Osteoblast (primary cell): ENCODE measurements around the gene MORN4. TPM values are rescaled to one million over a fixed set of nuclear protein-coding genes. Genes with fewer than 3 reads are reported as not detected.

Experiments
- DNase-seq: peaks from one replicate; pipeline ENCODE4 v3.0.0; 2011; ENCODE audit warnings: low spot score, mixed read lengths; ENCODE audit not compliant: insufficient read length; ENCODE audit errors: missing footprints
- H2AFZ ChIP-seq: 2 replicates; pipeline ENCODE4 v1.6.0; 2011; ENCODE audit warnings: mild to moderate bottlenecking, low read length
- H3K27ac ChIP-seq: 2 replicates; pipeline ENCODE4 v1.5.1; 2011; ENCODE audit warnings: mild to moderate bottlenecking, low read depth, low read length, moderate library complexity
- H3K27me3 ChIP-seq: 2 replicates; pipeline ENCODE4 v1.6.0; 2012; ENCODE audit warnings: mild to moderate bottlenecking, control low read depth, inconsistent platforms, low read length, moderate library complexity; ENCODE audit not compliant: insufficient read depth
- H3K36me3 ChIP-seq: 2 replicates; pipeline ENCODE4 v1.5.1; 2011; ENCODE audit warnings: mild to moderate bottlenecking, low read length, control low read depth, moderate library complexity; ENCODE audit not compliant: insufficient read depth
- H3K4me1 ChIP-seq: 2 replicates; pipeline ENCODE4 v1.5.1; 2011; ENCODE audit warnings: mild to moderate bottlenecking, low read length, control low read depth, moderate library complexity; ENCODE audit not compliant: insufficient read depth
- H3K4me2 ChIP-seq: 2 replicates; pipeline ENCODE4 v1.6.0; 2011; ENCODE audit warnings: mild to moderate bottlenecking, low read length; ENCODE audit not compliant: insufficient read depth
- H3K4me3 ChIP-seq: fragments of 200-600 bp; sonication (generic); 3 replicates; pipeline ENCODE4 v1.5.1; 2012; ENCODE audit warnings: mild to moderate bottlenecking, low read length, inconsistent platforms; ENCODE audit not compliant: insufficient read depth
- H3K79me2 ChIP-seq: 2 replicates; pipeline ENCODE4 v1.6.0; 2012; ENCODE audit warnings: mild to moderate bottlenecking, low read length, control low read depth, inconsistent platforms; ENCODE audit not compliant: insufficient read depth
- H3K9me3 ChIP-seq: 2 replicates; pipeline ENCODE4 v1.5.1; 2011; ENCODE audit warnings: low read depth, low read length, control low read depth
- H4K20me1 ChIP-seq: 2 replicates; pipeline ENCODE4 v1.6.0; 2012; ENCODE audit warnings: mild to moderate bottlenecking, low read length, control low read depth; ENCODE audit not compliant: insufficient read depth
- CTCF ChIP-seq: IDR thresholded peaks from 2 replicates; pipeline ENCODE4 v1.5.1; 2011; ENCODE audit warnings: mild to moderate bottlenecking, low read depth, low read length, moderate library complexity; ENCODE audit errors: extremely low read depth
- total RNA-seq: library from RNA; depleted of rRNA; stranded (reverse); fragments of >200 nt; gene quantifications from 2 replicates; pipeline ENCODE4 v1.2.3, GENCODE V29; 2012

The MORN4 gene
- total RNA-seq, 1 donor, result 4.0 TPM

GRCh38 chr10:97612386-97612785 lies 20.9 kb downstream of the MORN4 start:
- Histone ChIP-seq H3K27ac (no peak overlapping the region), H3K36me3 (peaks cover 4% of the 10 kb centered on the region), H3K9me3 (no peaks in the 10 kb centered on the region), H3K4me2 (no peak overlapping the region), H3K27me3 (no peaks in the 10 kb centered on the region), H3K4me1 (no peaks in the 10 kb centered on the region), H2AFZ (no peak overlapping the region), H3K79me2 (no peaks in the 10 kb centered on the region), H4K20me1 (no peaks in the 10 kb centered on the region), H3K4me3 (no peak overlapping the region)
- DNase-seq, result peak; percentile 90
- peak; percentile 51 for TF ChIP-seq CTCF

- H3K4me2 ChIP-seq, result no peak overlapping the region
- H3K4me3 ChIP-seq, result no peak overlapping the region
- no peak for TF ChIP-seq CTCF
These were observed 21.8 kb downstream of the MORN4 start for GRCh38 chr10:97611473-97611872.

GRCh38 chr10:97608991-97609561 lies 24.2 kb downstream of the MORN4 start:
- no peak overlapping the region for H2AFZ ChIP-seq

More at GRCh38 chr10:97611473-97611872, 21.8 kb downstream of the MORN4 start:
- Histone ChIP-seq H2AFZ (no peak overlapping the region), H3K79me2 (no peaks in the 10 kb centered on the region), H3K9me3 (no peaks in the 10 kb centered on the region), H3K4me1 (no peaks in the 10 kb centered on the region), H3K36me3 (peaks cover 4% of the 10 kb centered on the region), H3K27me3 (no peaks in the 10 kb centered on the region), H4K20me1 (no peaks in the 10 kb centered on the region), H3K27ac (no peak overlapping the region)
- DNase-seq, result no peak

More at GRCh38 chr10:97608991-97609561, 24.2 kb downstream of the MORN4 start:
- H3K9me3 ChIP-seq, result no peaks in the 10 kb centered on the region
- H4K20me1 ChIP-seq, result no peaks in the 10 kb centered on the region
- DNase-seq, result no peak
- no peaks in the 10 kb centered on the region for H3K79me2 ChIP-seq
- no peak for TF ChIP-seq CTCF
- H3K4me3 ChIP-seq, result no peak overlapping the region
- no peaks in the 10 kb centered on the region for H3K4me1 ChIP-seq
- no peaks in the 10 kb centered on the region for H3K36me3 ChIP-seq
- H3K27ac ChIP-seq, result no peak overlapping the region
- no peaks in the 10 kb centered on the region for H3K27me3 ChIP-seq
- H3K4me2 ChIP-seq, result no peak overlapping the region
